ENCODE data around the gene KRT86.
"Not testable (repeated sequence)": the region's sequence is repeated elsewhere in the genome, so short reads cannot be mapped to it uniquely, and the experiment has no call there.

DNA sequence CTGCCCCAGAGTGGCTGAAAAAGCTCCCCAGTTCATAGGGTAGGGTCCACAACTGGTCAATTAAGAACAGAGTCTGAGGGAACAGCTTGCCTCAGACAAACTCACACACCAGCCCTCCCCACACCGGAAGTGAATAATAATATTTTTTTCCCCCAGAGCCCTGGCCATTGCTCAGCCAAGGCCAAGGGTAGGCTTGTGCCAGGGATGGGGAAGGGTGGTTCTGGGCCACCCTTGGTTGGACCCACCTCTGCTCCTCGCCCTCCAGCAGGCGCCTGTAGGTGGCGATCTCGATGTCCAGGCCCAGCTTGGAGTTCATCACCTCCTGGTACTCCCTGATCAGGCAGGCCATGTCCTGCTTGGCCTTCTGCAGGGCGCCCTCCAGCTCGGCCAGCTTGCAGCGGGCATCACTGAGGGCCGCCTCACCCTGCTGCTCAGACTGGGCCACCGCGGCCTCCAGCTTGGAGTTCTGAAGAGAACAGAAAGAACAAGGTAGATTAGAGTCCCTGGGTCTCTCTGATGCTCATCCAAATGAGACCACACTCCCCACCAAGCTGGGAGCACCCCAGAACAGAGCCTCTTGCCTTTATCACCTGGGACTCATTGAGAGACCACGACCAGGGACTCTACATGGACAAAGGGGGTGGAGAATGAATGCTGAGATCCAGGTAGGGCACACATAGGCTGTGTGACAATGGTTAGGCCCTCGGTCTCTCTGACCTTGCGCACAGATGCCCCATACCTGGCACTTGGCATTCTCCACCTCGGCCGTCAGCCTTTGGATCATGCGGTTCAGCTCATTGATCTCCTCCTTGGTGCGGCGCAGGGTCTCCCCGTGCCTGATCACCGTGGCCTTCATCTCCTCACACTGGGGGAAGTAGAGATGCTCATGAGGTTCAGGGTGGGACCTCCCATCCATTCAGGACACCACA lies 12.7 kb downstream of the KRT86 start:
- TF ChIP-seq, protein P1, sequence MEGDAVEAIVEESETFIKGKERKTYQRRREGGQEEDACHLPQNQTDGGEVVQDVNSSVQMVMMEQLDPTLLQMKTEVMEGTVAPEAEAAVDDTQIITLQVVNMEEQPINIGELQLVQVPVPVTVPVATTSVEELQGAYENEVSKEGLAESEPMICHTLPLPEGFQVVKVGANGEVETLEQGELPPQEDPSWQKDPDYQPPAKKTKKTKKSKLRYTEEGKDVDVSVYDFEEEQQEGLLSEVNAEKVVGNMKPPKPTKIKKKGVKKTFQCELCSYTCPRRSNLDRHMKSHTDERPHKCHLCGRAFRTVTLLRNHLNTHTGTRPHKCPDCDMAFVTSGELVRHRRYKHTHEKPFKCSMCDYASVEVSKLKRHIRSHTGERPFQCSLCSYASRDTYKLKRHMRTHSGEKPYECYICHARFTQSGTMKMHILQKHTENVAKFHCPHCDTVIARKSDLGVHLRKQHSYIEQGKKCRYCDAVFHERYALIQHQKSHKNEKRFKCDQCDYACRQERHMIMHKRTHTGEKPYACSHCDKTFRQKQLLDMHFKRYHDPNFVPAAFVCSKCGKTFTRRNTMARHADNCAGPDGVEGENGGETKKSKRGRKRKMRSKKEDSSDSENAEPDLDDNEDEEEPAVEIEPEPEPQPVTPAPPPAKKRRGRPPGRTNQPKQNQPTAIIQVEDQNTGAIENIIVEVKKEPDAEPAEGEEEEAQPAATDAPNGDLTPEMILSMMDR (conservative IDR thresholded peaks at IDR 0.05), result peak; percentile 66
- not testable (repeated sequence) for TF ChIP-seq ZFX (IDR thresholded peaks at IDR 0.05)

Measured in C4-2B (cell line).